ENCODE results near the gene TMC7.

DNA sequence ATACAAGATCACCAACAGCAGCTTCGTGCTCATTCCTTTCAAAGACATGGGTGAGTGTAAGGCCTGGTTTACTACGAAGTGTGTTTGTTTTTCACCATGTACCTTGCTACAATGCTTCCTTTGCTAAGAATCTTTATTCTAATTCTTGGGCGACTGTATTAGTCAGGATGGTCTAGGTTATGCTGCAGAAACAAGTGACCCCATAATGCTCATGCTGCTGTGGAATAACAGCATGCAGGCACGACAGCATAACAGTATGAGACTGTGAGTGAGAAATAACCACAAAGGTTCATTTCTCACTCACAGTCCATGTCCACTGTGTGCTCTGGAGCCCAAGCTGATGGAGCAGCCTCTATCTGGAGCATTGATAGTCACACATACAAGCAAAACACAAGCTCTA lies 38.0 kb downstream of the TMC7 start:
- TF ChIP-seq, protein P1, sequence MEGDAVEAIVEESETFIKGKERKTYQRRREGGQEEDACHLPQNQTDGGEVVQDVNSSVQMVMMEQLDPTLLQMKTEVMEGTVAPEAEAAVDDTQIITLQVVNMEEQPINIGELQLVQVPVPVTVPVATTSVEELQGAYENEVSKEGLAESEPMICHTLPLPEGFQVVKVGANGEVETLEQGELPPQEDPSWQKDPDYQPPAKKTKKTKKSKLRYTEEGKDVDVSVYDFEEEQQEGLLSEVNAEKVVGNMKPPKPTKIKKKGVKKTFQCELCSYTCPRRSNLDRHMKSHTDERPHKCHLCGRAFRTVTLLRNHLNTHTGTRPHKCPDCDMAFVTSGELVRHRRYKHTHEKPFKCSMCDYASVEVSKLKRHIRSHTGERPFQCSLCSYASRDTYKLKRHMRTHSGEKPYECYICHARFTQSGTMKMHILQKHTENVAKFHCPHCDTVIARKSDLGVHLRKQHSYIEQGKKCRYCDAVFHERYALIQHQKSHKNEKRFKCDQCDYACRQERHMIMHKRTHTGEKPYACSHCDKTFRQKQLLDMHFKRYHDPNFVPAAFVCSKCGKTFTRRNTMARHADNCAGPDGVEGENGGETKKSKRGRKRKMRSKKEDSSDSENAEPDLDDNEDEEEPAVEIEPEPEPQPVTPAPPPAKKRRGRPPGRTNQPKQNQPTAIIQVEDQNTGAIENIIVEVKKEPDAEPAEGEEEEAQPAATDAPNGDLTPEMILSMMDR (IDR thresholded peaks at IDR 0.05) = no peak
- TF ChIP-seq EZH2phosphoT487 (IDR thresholded peaks at IDR 0.05; ENCODE audit: borderline replicate concordance, low read depth) = no peak
- no peak for TF ChIP-seq RFX5 (IDR thresholded peaks at IDR 0.05; ENCODE audit: low read length)
- TF ChIP-seq GABPA (IDR thresholded peaks at IDR 0.05; ENCODE audit: low read depth) = no peak
- TF ChIP-seq ELF1 (IDR thresholded peaks at IDR 0.05) = no peak
- TF ChIP-seq, protein P2, sequence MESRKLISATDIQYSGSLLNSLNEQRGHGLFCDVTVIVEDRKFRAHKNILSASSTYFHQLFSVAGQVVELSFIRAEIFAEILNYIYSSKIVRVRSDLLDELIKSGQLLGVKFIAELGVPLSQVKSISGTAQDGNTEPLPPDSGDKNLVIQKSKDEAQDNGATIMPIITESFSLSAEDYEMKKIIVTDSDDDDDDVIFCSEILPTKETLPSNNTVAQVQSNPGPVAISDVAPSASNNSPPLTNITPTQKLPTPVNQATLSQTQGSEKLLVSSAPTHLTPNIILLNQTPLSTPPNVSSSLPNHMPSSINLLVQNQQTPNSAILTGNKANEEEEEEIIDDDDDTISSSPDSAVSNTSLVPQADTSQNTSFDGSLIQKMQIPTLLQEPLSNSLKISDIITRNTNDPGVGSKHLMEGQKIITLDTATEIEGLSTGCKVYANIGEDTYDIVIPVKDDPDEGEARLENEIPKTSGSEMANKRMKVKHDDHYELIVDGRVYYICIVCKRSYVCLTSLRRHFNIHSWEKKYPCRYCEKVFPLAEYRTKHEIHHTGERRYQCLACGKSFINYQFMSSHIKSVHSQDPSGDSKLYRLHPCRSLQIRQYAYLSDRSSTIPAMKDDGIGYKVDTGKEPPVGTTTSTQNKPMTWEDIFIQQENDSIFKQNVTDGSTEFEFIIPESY (IDR thresholded peaks at IDR 0.05; ENCODE audit: borderline replicate concordance, low read depth) = no peak
- no peak for TF ChIP-seq POLR2AphosphoS5 (IDR thresholded peaks at IDR 0.05; ENCODE audit: low read depth, low read length)
- TF ChIP-seq, protein P3, sequence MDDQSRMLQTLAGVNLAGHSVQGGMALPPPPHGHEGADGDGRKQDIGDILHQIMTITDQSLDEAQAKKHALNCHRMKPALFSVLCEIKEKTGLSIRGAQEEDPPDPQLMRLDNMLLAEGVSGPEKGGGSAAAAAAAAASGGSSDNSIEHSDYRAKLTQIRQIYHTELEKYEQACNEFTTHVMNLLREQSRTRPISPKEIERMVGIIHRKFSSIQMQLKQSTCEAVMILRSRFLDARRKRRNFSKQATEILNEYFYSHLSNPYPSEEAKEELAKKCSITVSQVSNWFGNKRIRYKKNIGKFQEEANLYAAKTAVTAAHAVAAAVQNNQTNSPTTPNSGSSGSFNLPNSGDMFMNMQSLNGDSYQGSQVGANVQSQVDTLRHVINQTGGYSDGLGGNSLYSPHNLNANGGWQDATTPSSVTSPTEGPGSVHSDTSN (IDR thresholded peaks at IDR 0.05) = no peak
- no peak for TF ChIP-seq SIN3A (IDR thresholded peaks at IDR 0.05; ENCODE audit: borderline replicate concordance, low read depth, low read length)
- no peak for TF ChIP-seq RAD21 (IDR thresholded peaks at IDR 0.05; ENCODE audit: low read length)
- no peak for TF ChIP-seq YY1 (IDR thresholded peaks at IDR 0.05; ENCODE audit: low read depth)
- TF ChIP-seq, protein P4, sequence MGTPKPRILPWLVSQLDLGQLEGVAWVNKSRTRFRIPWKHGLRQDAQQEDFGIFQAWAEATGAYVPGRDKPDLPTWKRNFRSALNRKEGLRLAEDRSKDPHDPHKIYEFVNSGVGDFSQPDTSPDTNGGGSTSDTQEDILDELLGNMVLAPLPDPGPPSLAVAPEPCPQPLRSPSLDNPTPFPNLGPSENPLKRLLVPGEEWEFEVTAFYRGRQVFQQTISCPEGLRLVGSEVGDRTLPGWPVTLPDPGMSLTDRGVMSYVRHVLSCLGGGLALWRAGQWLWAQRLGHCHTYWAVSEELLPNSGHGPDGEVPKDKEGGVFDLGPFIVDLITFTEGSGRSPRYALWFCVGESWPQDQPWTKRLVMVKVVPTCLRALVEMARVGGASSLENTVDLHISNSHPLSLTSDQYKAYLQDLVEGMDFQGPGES (IDR thresholded peaks at IDR 0.05; ENCODE audit: low read depth, low read length) = no peak

Data from SK-N-SH (cell line).